GM12878 (cell line): ENCODE data around the gene UGT1A7. TPM values are rescaled to one million over a fixed set of nuclear protein-coding genes. Genes with fewer than 3 reads are reported as not detected.

Experiments
- ATAC-seq: fragments of 200-7000 bp; cut with Tn5 transposase; 3 replicates; pipeline ENCODE4 v1.9.1; 2020; ENCODE audit warnings: mild to moderate bottlenecking, moderate library complexity
- BruUV-seq: library from RNA; stranded (reverse); fragments of 400-500 nt; replicated peaks from 2 replicates; lab custom pipeline; 2021; lab: Mats Ljungman, UMichigan
- CTCF ChIA-PET: fragments of 300-600 bp; sonication (Branson Sonifier 250); formaldehyde crosslinking; extraction: SDS; loops from one replicate; lab custom pipeline; 2021; ENCODE audit warnings: inconsistent platforms; lab: Yijun Ruan, JAX
- POLR2A ChIA-PET: fragments of 350-600 bp; formaldehyde crosslinking; extraction: SDS; loops from one replicate; lab custom pipeline; 2021; ENCODE audit warnings: inconsistent platforms; lab: Charles Lee
- RAD21 ChIA-PET: fragments of 300-600 bp; sonication (Branson Sonifier 250); formaldehyde crosslinking; loops from one replicate; lab custom pipeline; 2023; ENCODE audit warnings: antibody characterized with exemption; ENCODE audit not compliant: unreplicated experiment; lab: Charles Lee
- SMC1A ChIA-PET: fragments of 300-600 bp; sonication (Branson Sonifier 250); formaldehyde crosslinking; loops from one replicate; lab custom pipeline; 2023; ENCODE audit not compliant: unreplicated experiment, uncharacterized antibody; lab: Charles Lee
- DNase-seq: peaks from one replicate; pipeline ENCODE4 v3.0.0-alpha.2; 2011; ENCODE audit warnings: low read depth, low spot score
- FAIRE-seq: peaks from 3 replicates; lab custom pipeline; 2011; peaks lifted over from hg19 to GRCh38; lab: Jason Lieb, UNC
- H2AFZ ChIP-seq: 2 replicates; pipeline ENCODE4 v1.6.0; 2011; ENCODE audit warnings: low read depth, low read length, control low read depth; ENCODE audit not compliant: control insufficient read depth
- H3K27ac ChIP-seq: 2 replicates; pipeline ENCODE4 v1.5.1; 2011; ENCODE audit warnings: control low read depth; ENCODE audit not compliant: control insufficient read depth, insufficient read depth
- H3K27me3 ChIP-seq, 2 experiments: replicated peaks in 1 of 2; 2 replicates each; pipeline versions ENCODE4 v1.6.0 to v1.6.1; 2011; ENCODE audit warnings: low read length in 1 of 2; ENCODE audit not compliant: control insufficient read depth in 2 of 2, insufficient read depth in 2 of 2
- H3K36me3 ChIP-seq, 2 experiments: 2 replicates each; pipeline ENCODE4 v1.5.1; 2011; ENCODE audit warnings: low read length in 1 of 2; ENCODE audit not compliant: control insufficient read depth in 2 of 2, insufficient read depth in 2 of 2
- H3K4me1 ChIP-seq: 2 replicates; pipeline ENCODE4 v1.6.1; 2011; ENCODE audit warnings: mild to moderate bottlenecking, low read length, moderate library complexity, mixed read lengths; ENCODE audit not compliant: control insufficient read depth, insufficient read depth
- H3K4me2 ChIP-seq: 2 replicates; pipeline ENCODE4 v1.6.0; 2011; ENCODE audit warnings: control low read depth; ENCODE audit not compliant: control insufficient read depth, insufficient read depth
- H3K4me3 ChIP-seq: fragments of 200-600 bp; sonication (generic); 2 replicates; pipeline ENCODE4 v1.5.1; 2016
- H3K79me2 ChIP-seq: 2 replicates; pipeline ENCODE4 v1.6.0; 2011; ENCODE audit warnings: low read length; ENCODE audit not compliant: control insufficient read depth, insufficient read depth
- H3K9ac ChIP-seq: 2 replicates; pipeline ENCODE4 v1.8.0; 2011; ENCODE audit warnings: low read length, control low read depth, mixed read lengths; ENCODE audit not compliant: control insufficient read depth, insufficient read depth
- H3K9me3 ChIP-seq: replicated peaks from 3 replicates; pipeline ENCODE4 v1.5.1; 2011; ENCODE audit warnings: mild to moderate bottlenecking, low read length; ENCODE audit not compliant: control insufficient read depth, insufficient read depth
- H4K20me1 ChIP-seq: 2 replicates; pipeline ENCODE4 v1.6.0; 2011; ENCODE audit not compliant: control insufficient read depth, insufficient read depth
- ASH2L ChIP-seq: fragments of 300-600, 200-600 bp; sonication (generic); IDR thresholded peaks from 2 replicates; pipeline ENCODE4 v1.6.1; 2017; ENCODE audit warnings: low read depth, mild to moderate bottlenecking, borderline replicate concordance
- ATF7 ChIP-seq: fragments of 450-650 bp; IDR thresholded peaks from 2 replicates; pipeline ENCODE4 v1.6.1; 2016; ENCODE audit warnings: low read depth, mild to moderate bottlenecking
- CHD2 ChIP-seq: IDR thresholded peaks from 2 replicates; pipeline ENCODE4 v1.6.1; 2011; ENCODE audit warnings: low read depth, low read length, improper control_type of control experiment, borderline replicate concordance
- CHD4 ChIP-seq: fragments of 200-600 bp; sonication (generic); IDR thresholded peaks from 2 replicates; pipeline ENCODE4 v1.6.1; 2016; ENCODE audit warnings: mild to moderate bottlenecking
- FOXM1 ChIP-seq: IDR thresholded peaks from 2 replicates; pipeline ENCODE4 v1.6.1; 2012; ENCODE audit warnings: low read depth, mild to moderate bottlenecking, inconsistent platforms, low read length, moderate library complexity
- HDAC6 ChIP-seq: fragments of 200-600 bp; sonication (generic); IDR thresholded peaks from one replicate; pipeline ENCODE4 v1.8.0; 2017; ENCODE audit warnings: antibody characterized with exemption; ENCODE audit not compliant: unreplicated experiment
- HDGF ChIP-seq: fragments of 450-650 bp; IDR thresholded peaks from 2 replicates; pipeline ENCODE4 v1.6.1; 2016; ENCODE audit warnings: antibody characterized with exemption
- IRF5 ChIP-seq: fragments of 450-650 bp; IDR thresholded peaks from 2 replicates; pipeline ENCODE4 v1.6.1; 2017; ENCODE audit warnings: borderline replicate concordance
- KDM1A ChIP-seq: fragments of 200-600 bp; sonication (generic); IDR thresholded peaks from 2 replicates; pipeline ENCODE4 v1.6.1; 2016; ENCODE audit warnings: borderline replicate concordance
- MAX ChIP-seq: IDR thresholded peaks from 2 replicates; pipeline ENCODE4 v1.6.1; 2012; ENCODE audit warnings: low read depth, low read length, improper control_type of control experiment
- MEF2A ChIP-seq: IDR thresholded peaks from 2 replicates; pipeline ENCODE4 v1.6.1; 2011; ENCODE audit warnings: low read depth, mild to moderate bottlenecking, low read length, moderate library complexity; ENCODE audit not compliant: insufficient read depth
- POLR2A ChIP-seq: IDR thresholded peaks from 2 replicates; pipeline ENCODE4 v1.6.1; 2011; ENCODE audit warnings: low read depth, mild to moderate bottlenecking, low read length
- SREBF1 ChIP-seq: IDR thresholded peaks from 2 replicates; pipeline ENCODE4 v1.6.1; 2012; ENCODE audit warnings: mild to moderate bottlenecking, low read length
- SUPT20H ChIP-seq: IDR thresholded peaks from 2 replicates; pipeline ENCODE4 v1.6.1; 2011; ENCODE audit warnings: low read depth, mild to moderate bottlenecking, low read length, moderate library complexity, borderline replicate concordance; ENCODE audit not compliant: control insufficient read depth
- USF1 ChIP-seq: IDR thresholded peaks from 2 replicates; pipeline ENCODE4 v1.6.1; 2011; ENCODE audit warnings: borderline replicate concordance, low read depth, mild to moderate bottlenecking, moderate library complexity, mixed read lengths, low read length; ENCODE audit not compliant: insufficient read depth; ENCODE audit errors: extremely low read length
- USF2 ChIP-seq: IDR thresholded peaks from 2 replicates; pipeline ENCODE4 v1.6.1; 2011; ENCODE audit warnings: low read depth, low read length, improper control_type of control experiment, borderline replicate concordance
- ZBTB11 ChIP-seq: fragments of 450-650 bp; formaldehyde crosslinking; IDR thresholded peaks from 2 replicates; pipeline ENCODE4 v1.5.0; 2022; ENCODE audit warnings: mild to moderate bottlenecking, missing genetic modification characterization
- ZNF274 ChIP-seq: IDR thresholded peaks from one replicate; pipeline ENCODE4 v1.8.0; 2011; ENCODE audit not compliant: insufficient read length, insufficient read depth
- WGBS: methylation state at CpG from one replicate; pipeline ENCODE4 v1.1.6; 2016; ENCODE audit warnings: low lambda C conversion rate; ENCODE audit not compliant: insufficient replicate concordance, insufficient coverage; ENCODE audit errors: missing lambda C conversion rate; 5-methylcytosine and 5-hydroxymethylcytosine counted together
- in situ Hi-C: fragments of 300-500 bp; cut with MboI; formaldehyde crosslinking; loops from 9 replicates; pipeline ENCODE4 v1.14.3; 2018; ENCODE audit warnings: mixed read lengths
- intact Hi-C: fragments of 100-400 bp; cut with micrococcal nuclease; formaldehyde crosslinking; loops from one replicate; pipeline ENCODE4 v1.14.2; 2022; ENCODE audit not compliant: unreplicated experiment
- polyA plus RNA-seq, 11 experiments: library from polyadenylated mRNA; depleted of rRNA in 4 of 11; unstranded in 6 of 11; stranded (reverse) in 5 of 11; fragments of >200 nt; fragmentation: Nextera tagmentation in 4 of 11; fragmentation: Illumina TruSeq in 1 of 11; extraction: Ambion mirVana in 4 of 11; extraction: Trizol in 1 of 11; gene quantifications; 1 replicate in 1 of 11; 2 replicates in 10 of 11; pipeline versions ENCODE4 v1.2.1 to v1.2.3, GENCODE V29; 2011 to 2016; ENCODE audit warnings: inconsistent platforms in 2 of 11, missing spikeins in 2 of 11, low read depth in 1 of 11
- total RNA-seq, 4 experiments: library from RNA; depleted of rRNA in 3 of 4; stranded (reverse); fragments of >200 nt in 3 of 4; fragmentation: Illumina TruSeq in 1 of 4; extraction: Trizol in 1 of 4; gene quantifications; 2 replicates each; pipeline versions ENCODE4 v1.2.1 to v1.2.3, GENCODE V29; 2013 to 2021

The UGT1A7 gene
- total and polyA plus RNA-seq, 10 of the 15 experiments (the other 5 are each of a cell fraction or from before 2014, with no cell fraction given) = not detected

- TF ChIP-seq IRF5 (no peak), CHD4 (no peak), ZBTB11 (CRISPR knock-in tag) (no peak), MEF2A (no peak), POLR2A (no peak), KDM1A (no peak), ASH2L (no peak), FOXM1 (no peak), ZNF274 (no peak)
Measured at GRCh38 chr2:233795735-233796171, 114.1 kb downstream of the UGT1A7 start (continued).

GRCh38 chr2:233796254-233796653 lies 114.6 kb downstream of the UGT1A7 start:
- no peaks in the 10 kb centered on the region; a peak in 2 of 4 replicates for H3K27me3 ChIP-seq
- TF ChIP-seq HDAC6 = no peak
- TF ChIP-seq HDGF = no peak
- no peak for TF ChIP-seq SUPT20H
- no peak for TF ChIP-seq CHD2
- no peak for TF ChIP-seq ASH2L
- no peak for TF ChIP-seq SREBF1
- TF ChIP-seq USF2 = no peak
- TF ChIP-seq ATF7 = no peak
- no peak for TF ChIP-seq MAX
- TF ChIP-seq USF1 = no peak

More at GRCh38 chr2:233796254-233796653, 114.6 kb downstream of the UGT1A7 start:
- Histone ChIP-seq H4K20me1 (no peaks in the 10 kb centered on the region), H3K9ac (no peak overlapping the region), H3K79me2 (no peaks in the 10 kb centered on the region), H3K9me3 (no peaks in the 10 kb centered on the region), H3K36me3 (no peaks in the 10 kb centered on the region), H2AFZ (no peak overlapping the region), H3K4me2 (no peak overlapping the region), H3K4me3 (no peak overlapping the region), H3K4me1 (no peaks in the 10 kb centered on the region), H3K27ac (no peak overlapping the region)
- ChIA-PET SMC1A (no interaction called here), CTCF (interaction anchor here (0.7 kb wide), 1 partner anchor 16 kb away, joined by 3 read pairs; no protein-coding TSS in a partner anchor), POLR2A (no interaction called here), RAD21 (no interaction called here)
- WGBS = 38% methylated on average over 8 of the region's 9 CpGs
- DNase-seq (no peak), FAIRE-seq (no peak), ATAC-seq (no peak)
- BruUV-seq = no TSS peak
- intact Hi-C loops = no loop called here
- in situ Hi-C loops = no loop called here
